ENCODE measurements around the gene TRPM5. TPM values are rescaled to one million over a fixed set of nuclear protein-coding genes. Genes with fewer than 3 reads are reported as not detected.

Gene TRPM5
- total and polyA plus RNA-seq, 9 of the 15 experiments (the other 6 are each of a cell fraction or from before 2014, with no cell fraction given), result not detected

GRCh38 chr11:2413742-2414579 is 30.4 kb downstream of the TRPM5 start:
- Histone ChIP-seq H3K79me2 (ENCODE audit: control insufficient read depth, insufficient read depth, low read length) (no peaks in the 10 kb centered on the region), H3K27ac (ENCODE audit: extremely low read depth, low read depth, low read length) (no peak overlapping the region), H3K4me2 (ENCODE audit: insufficient read depth, low read length) (no peak overlapping the region), H3K36me3 (ENCODE audit: control insufficient read depth, insufficient read depth, low read length) (no peaks in the 10 kb centered on the region), H3K9me3 (replicated peaks; ENCODE audit: control insufficient read depth, insufficient read depth, low read depth, low read length) (no peaks in the 10 kb centered on the region), H3K27me3 (ENCODE audit: control insufficient read depth in 2 of 2, insufficient read depth in 2 of 2, low read length in 2 of 2) (peaks cover 20 to 86% of the 10 kb centered on the region in 2 experiments; a peak in 4 of 5 replicates), H3K9ac (ENCODE audit: insufficient read depth in 1 of 2, low read depth in 2 of 2, low read length in 2 of 2) (no peak overlapping the region), H3K4me3 (no peak overlapping the region), H4K20me1 (replicated peaks; ENCODE audit: control insufficient read depth, insufficient read depth, low read length) (peaks cover 11% of the 10 kb centered on the region; the same call in 1 of the 2 replicates), H2AFZ (ENCODE audit: low read depth, low read length) (no peak overlapping the region), H3K9me1 (ENCODE audit: control insufficient read depth, insufficient read depth, low read length) (no peaks in the 10 kb centered on the region), H3K4me1 (replicated peaks in 1 of 2; ENCODE audit: control insufficient read depth in 2 of 2, insufficient read depth in 2 of 2, low read length in 2 of 2) (peaks cover 0 to 79% of the 10 kb centered on the region in 2 experiments; a peak in 3 of 5 replicates)
- ATAC-seq (no peak), DNase-seq (ENCODE audit: extremely low read depth in 1 of 4, low spot score in 3 of 4) (no peak), FAIRE-seq (no peak)
- ChIA-PET CTCF (ENCODE audit: low intra/inter-chr PET ratio) (no interaction called here), POLR2A (interaction anchor here (0.5 to 1.1 kb wide), 4 partner anchors 13 to 109 kb away, joined by 3 to 4 read pairs (median 4); partner anchors contain the start of gene TSSC4)
- intact Hi-C loops (cut with micrococcal nuclease), result no loop called here
- WGBS (ENCODE audit: insufficient coverage, low coverage, missing lambda C conversion rate), result 15% methylated on average over 19 of the region's 43 CpGs
- no TSS peak for BruUV-seq (replicated peaks)
- in situ Hi-C loops (cut with MboI), result no loop called here
- TF ChIP-seq E2F6 (IDR thresholded peaks at IDR 0.05; ENCODE audit: borderline replicate concordance in 1 of 2, extremely low read depth in 1 of 2, insufficient read depth in 1 of 2, insufficient read length in 1 of 2, low read depth in 1 of 2, low read length in 1 of 2, poor library complexity in 1 of 2, severe bottlenecking in 1 of 2) (peak in 1 of 2 experiments; percentile 23), ZNF263 (CRISPR knock-in tag; IDR thresholded peaks at IDR 0.05; ENCODE audit: borderline replicate concordance) (0 out of 2 replicates have a peak, but pooled peaks have one; percentile 33), C11orf30 (IDR thresholded peaks at IDR 0.05; ENCODE audit: low read depth) (no peak)

All from K562 (cell line).